ENCODE results near the gene HEMK1. TPM values are rescaled to one million over a fixed set of nuclear protein-coding genes. Genes with fewer than 3 reads are reported as not detected.

HEMK1 gene
- polyA plus RNA-seq, 2 of the 4 experiments (the other 2 are of a cell fraction) = 4.3 to 4.7 TPM

- TF ChIP-seq HES2 (IDR thresholded peaks at IDR 0.05) = no peak
- no peak for TF ChIP-seq ATOH8 (CRISPR knock-in tag; IDR thresholded peaks at IDR 0.05; ENCODE audit: low read depth)
- TF ChIP-seq BCL3 (IDR thresholded peaks at IDR 0.05) = no peak
- TF ChIP-seq ZNF302 (CRISPR knock-in tag; IDR thresholded peaks at IDR 0.05) = no peak
- no peak for TF ChIP-seq FOSB (CRISPR knock-in tag; IDR thresholded peaks at IDR 0.05)
- no peak for TF ChIP-seq ELK1 (IDR thresholded peaks at IDR 0.05; ENCODE audit: low read depth, low read length)
These were observed 43.3 kb upstream of the HEMK1 start (continued) for GRCh38 chr3:50525987-50526386.

- no peak overlapping the region for H3K4me3 ChIP-seq
- H3K27ac ChIP-seq = no peak overlapping the region
- FAIRE-seq = no peak
- no peaks in the 10 kb centered on the region for H3K4me1 ChIP-seq
- POLR2A ChIA-PET = no interaction called here
- WGBS (ENCODE audit: missing lambda C conversion rate) = 45% methylated on average over 16 of the region's 48 CpGs
- no peak for ATAC-seq
- TF ChIP-seq MAFK (IDR thresholded peaks at IDR 0.05; ENCODE audit: partially characterized antibody) (no peak), TFCP2L1 (CRISPR knock-in tag; IDR thresholded peaks at IDR 0.05) (no peak), ZSCAN20 (CRISPR knock-in tag; IDR thresholded peaks at IDR 0.05) (no peak), JUNB (IDR thresholded peaks at IDR 0.05) (no peak), SREBF2 (IDR thresholded peaks at IDR 0.05) (no peak), EP300 (IDR thresholded peaks at IDR 0.05) (no peak), KDM1A (IDR thresholded peaks at IDR 0.05; ENCODE audit: low read depth) (no peak), BCL3 (IDR thresholded peaks at IDR 0.05) (no peak), ATOH8 (CRISPR knock-in tag; IDR thresholded peaks at IDR 0.05; ENCODE audit: low read depth) (no peak), FOXS1 (CRISPR knock-in tag; IDR thresholded peaks at IDR 0.05) (no peak), NPAS2 (CRISPR knock-in tag; IDR thresholded peaks at IDR 0.05; ENCODE audit: borderline replicate concordance) (no peak), KDM5A (IDR thresholded peaks at IDR 0.05) (no peak), REST (IDR thresholded peaks at IDR 0.05) (no peak), HOXB5 (CRISPR knock-in tag; IDR thresholded peaks at IDR 0.05) (no peak), MAX (IDR thresholded peaks at IDR 0.05) (no peak), RARB (CRISPR knock-in tag; IDR thresholded peaks at IDR 0.05) (no peak), HMGXB4 (CRISPR knock-in tag; IDR thresholded peaks at IDR 0.05; ENCODE audit: borderline replicate concordance) (no peak), RAD21 (conservative IDR thresholded peaks at IDR 0.05 in 1 of 2, IDR thresholded peaks at IDR 0.05 in 1 of 2) (no peak), PHF8 (IDR thresholded peaks at IDR 0.05; ENCODE audit: borderline replicate concordance, low read depth) (no peak)
- no peaks in the 10 kb centered on the region for H3K9me3 ChIP-seq
- CTCF ChIA-PET = no interaction called here
- H3K4me2 ChIP-seq = no peak overlapping the region
- no peak for DNase-seq (ENCODE audit: low read depth in 1 of 2, low spot score in 1 of 2)
These were observed 39.0 kb upstream of the HEMK1 start for GRCh38 chr3:50530001-50530970.
